Upper lobe of left lung (tissue), 6 donors: Measurements from ENCODE around the gene ENAH. TPM values are rescaled to one million over a fixed set of nuclear protein-coding genes. Genes with fewer than 3 reads are reported as not detected.

Source experiments
- ATAC-seq, 2 donors: fragments of 200-7000 bp; cut with Tn5 transposase; one replicate each; pipeline ENCODE4 v1.9.1; 2022; ENCODE audit warnings: mild to moderate bottlenecking in 2 of 2, moderate library complexity in 2 of 2; ENCODE audit not compliant: low FRiP score in 2 of 2
- DNase-seq, 2 donors: peaks; one replicate each; pipeline ENCODE4 v3.0.0-alpha.2; 2019 to 2020
- H3K27ac ChIP-seq, 4 donors: fragments of 200-600 bp; sonication (generic); one replicate each; pipeline ENCODE4 v1.5.1; 2016 to 2019
- H3K27me3 ChIP-seq, 4 donors: fragments of 200-600 bp; sonication (generic); one replicate each; pipeline ENCODE4 v1.5.1; 2017 to 2019
- H3K36me3 ChIP-seq, 4 donors: fragments of 200-600 bp; sonication (generic); one replicate each; pipeline ENCODE4 v1.5.1; 2016 to 2019
- H3K4me1 ChIP-seq, 4 donors: fragments of 200-600 bp; sonication (generic); one replicate each; pipeline ENCODE4 v1.5.1; 2018 to 2019
- H3K4me3 ChIP-seq, 4 donors: fragments of 200-600 bp; sonication (generic); one replicate each; pipeline ENCODE4 v1.5.1; 2017 to 2019; ENCODE audit warnings: mild to moderate bottlenecking in 2 of 4, moderate library complexity in 1 of 4
- H3K9me3 ChIP-seq, 4 donors: fragments of 200-600 bp; sonication (generic); one replicate each; pipeline ENCODE4 v1.5.1; 2018 to 2019
- CTCF ChIP-seq, 6 experiments: fragments of 450-650 bp in 4 of 6; fragments of 200-600 bp in 2 of 6; sonication (generic) in 2 of 6; IDR thresholded peaks; one replicate each; pipeline ENCODE4 v1.5.1; 2016 to 2019; ENCODE audit warnings: antibody characterized with exemption in 6 of 6
- EP300 ChIP-seq, 4 donors: sonication (generic); formaldehyde crosslinking; IDR thresholded peaks; one replicate each; pipeline ENCODE4 v1.5.1; 2017; ENCODE audit warnings: antibody characterized with exemption in 4 of 4, control low read depth in 2 of 4
- POLR2A ChIP-seq, 4 donors: fragments of 450-650 bp; IDR thresholded peaks; one replicate each; pipeline ENCODE4 v1.5.1; 2016 to 2017; ENCODE audit warnings: antibody characterized with exemption in 4 of 4, mild to moderate bottlenecking in 2 of 4
- POLR2AphosphoS5 ChIP-seq, 2 donors: sonication (generic); formaldehyde crosslinking; IDR thresholded peaks; one replicate each; pipeline ENCODE4 v1.5.1; 2017; ENCODE audit warnings: antibody characterized with exemption in 2 of 2
- WGBS, 2 donors: methylation state at CpG; one replicate each; pipeline ENCODE4 v1.1.5; 2017 to 2018; 5-methylcytosine and 5-hydroxymethylcytosine counted together
- total RNA-seq, 6 donors: library from RNA; depleted of rRNA in 4 of 6; stranded (reverse); fragments of >200 nt in 4 of 6; gene quantifications; one replicate each; pipeline versions ENCODE4 v1.1.0 to v1.2.1, GENCODE V29; 2016 to 2021
- donor health status: DM: no; HTN: no; CAD: no; lungs with moderate emphysema.
- donor health status: DM: no; HTN: yes; CAD: no; lungs with severe emphysema.

ENAH gene
- total RNA-seq, 6 donors from 2014 or later, result 10.5 to 70.3 (median 33.8) TPM

DNA sequence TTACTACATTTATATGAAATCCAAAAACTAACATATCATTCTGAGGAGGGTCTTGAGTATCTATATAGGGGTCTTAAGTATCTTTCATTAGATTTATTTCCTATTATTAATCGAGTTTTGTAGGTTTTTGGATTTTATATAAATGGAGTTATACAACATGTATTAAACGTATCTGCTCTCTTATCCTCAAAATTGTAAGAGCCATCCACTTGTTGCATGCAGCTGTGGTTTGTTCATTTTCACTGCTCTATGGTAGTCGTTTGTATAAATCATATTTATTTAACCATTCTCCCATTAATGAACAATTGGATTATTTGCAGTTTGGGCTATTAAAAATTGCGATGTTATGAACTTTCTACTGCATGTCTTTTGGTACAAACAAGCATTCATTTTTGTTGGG is 97.1 kb downstream of the ENAH start:
- DNase-seq (no peak), ATAC-seq (no peak)
- H3K27ac ChIP-seq, result no peak overlapping the region

GRCh38 chr1:225554216-225554812 is 98.6 kb downstream of the ENAH start:
- TF ChIP-seq POLR2AphosphoS5 (IDR thresholded peaks at IDR 0.05) (no peak), CTCF (IDR thresholded peaks at IDR 0.05) (peak in 5 of 6 experiments; percentile 46 to 68 (median 53)), POLR2A (IDR thresholded peaks at IDR 0.05) (no peak)
- peak in 1 of 2 donors; percentile 64 for ATAC-seq
- DNase-seq, result no peak
- H3K36me3 ChIP-seq, result no peaks in the 10 kb centered on the region
- no peak overlapping the region for H3K27ac ChIP-seq
- no peak overlapping the region for H3K4me3 ChIP-seq
- no peaks in the 10 kb centered on the region for H3K27me3 ChIP-seq
- no peaks in the 10 kb centered on the region for H3K4me1 ChIP-seq
- WGBS, 2 donors, result 45 to 52% methylated on average over 2 of the region's 2 CpGs
- peaks cover 0 to 3% (median 0%) of the 10 kb centered on the region in 4 donors for H3K9me3 ChIP-seq

More for the DNA sequence above, 97.1 kb downstream of the ENAH start:
- Histone ChIP-seq H3K27me3 (no peaks in the 10 kb centered on the region), H3K4me3 (no peak overlapping the region), H3K9me3 (peaks cover 0 to 3% (median 0%) of the 10 kb centered on the region in 4 donors), H3K36me3 (no peaks in the 10 kb centered on the region), H3K4me1 (no peaks in the 10 kb centered on the region)
- no peak for TF ChIP-seq POLR2A (IDR thresholded peaks at IDR 0.05)
- no peak for TF ChIP-seq POLR2AphosphoS5 (IDR thresholded peaks at IDR 0.05)
- TF ChIP-seq CTCF (IDR thresholded peaks at IDR 0.05), result no peak
- TF ChIP-seq EP300 (IDR thresholded peaks at IDR 0.05), result no peak
- WGBS, 2 donors, result 82 to 88% methylated on average over 4 of the region's 4 CpGs

GRCh38 chr1:225549821-225550220 is 103.1 kb downstream of the ENAH start:
- H3K4me3 ChIP-seq, result no peak overlapping the region
- no peak overlapping the region for H3K27ac ChIP-seq
- no peak for ATAC-seq
- H3K4me1 ChIP-seq, result no peaks in the 10 kb centered on the region
- TF ChIP-seq CTCF (IDR thresholded peaks at IDR 0.05), result no peak
- no peak for TF ChIP-seq POLR2AphosphoS5 (IDR thresholded peaks at IDR 0.05)
- no peak for TF ChIP-seq POLR2A (IDR thresholded peaks at IDR 0.05)
- TF ChIP-seq EP300 (IDR thresholded peaks at IDR 0.05), result no peak
- no peaks in the 10 kb centered on the region for H3K36me3 ChIP-seq
- WGBS, 2 donors, result 83 to 92% methylated on average over 2 of the region's 2 CpGs
- no peaks in the 10 kb centered on the region for H3K27me3 ChIP-seq
- no peak for DNase-seq
- H3K9me3 ChIP-seq, result no peaks in the 10 kb centered on the region

- ATAC-seq, result no peak
- TF ChIP-seq CTCF (IDR thresholded peaks at IDR 0.05) (no peak), EP300 (IDR thresholded peaks at IDR 0.05) (no peak), POLR2AphosphoS5 (IDR thresholded peaks at IDR 0.05) (no peak), POLR2A (IDR thresholded peaks at IDR 0.05) (no peak)
- WGBS, 2 donors, result 84 to 92% methylated on average over 4 of the region's 4 CpGs
- Histone ChIP-seq H3K4me1 (no peaks in the 10 kb centered on the region), H3K4me3 (no peak overlapping the region), H3K36me3 (no peaks in the 10 kb centered on the region), H3K27me3 (no peaks in the 10 kb centered on the region), H3K9me3 (no peaks in the 10 kb centered on the region), H3K27ac (no peak overlapping the region)
- no peak for DNase-seq
Observed at GRCh38 chr1:225548140-225548857, 104.6 kb downstream of the ENAH start.
